SK-N-SH (cell line): ENCODE results near the gene LIPH.

ENCODE experiments used
- CHD2 ChIP-seq: fragments of 150-350 bp; IDR thresholded peaks from 2 replicates; pipeline ENCODE4 v1.6.1; 2018; ENCODE audit warnings: low read length; ENCODE audit not compliant: partially characterized antibody
- ELF1 ChIP-seq: IDR thresholded peaks from 2 replicates; pipeline ENCODE4 v1.4.0; 2012
- EP300 ChIP-seq, 2 experiments: IDR thresholded peaks; 2 replicates each; pipeline versions ENCODE4 v1.4.0 to v1.6.1; 2012; ENCODE audit warnings: borderline replicate concordance in 1 of 2, low read depth in 1 of 2, low read length in 1 of 2
- GABPA ChIP-seq: IDR thresholded peaks from 2 replicates; pipeline ENCODE4 v1.4.0; 2012; ENCODE audit warnings: low read depth, mild to moderate bottlenecking
- MXI1 ChIP-seq: IDR thresholded peaks from 2 replicates; pipeline ENCODE4 v1.6.1; 2012; ENCODE audit warnings: mild to moderate bottlenecking, low read depth, low read length, improper control_type of control experiment
- POLR2AphosphoS5 ChIP-seq: IDR thresholded peaks from 2 replicates; pipeline ENCODE4 v1.6.1; 2012; ENCODE audit warnings: low read depth, low read length
- RAD21 ChIP-seq: IDR thresholded peaks from 2 replicates; pipeline ENCODE4 v1.6.1; 2012; ENCODE audit warnings: mild to moderate bottlenecking, low read length
- SMC3 ChIP-seq: IDR thresholded peaks from 2 replicates; pipeline ENCODE4 v1.6.1; 2012; ENCODE audit warnings: low read depth, low read length, improper control_type of control experiment
- TAF1 ChIP-seq: IDR thresholded peaks from 2 replicates; pipeline ENCODE4 v1.6.1; 2012; ENCODE audit warnings: low read depth, mild to moderate bottlenecking, low read length, moderate library complexity, borderline replicate concordance
- TCF12 ChIP-seq: IDR thresholded peaks from 2 replicates; pipeline ENCODE4 v1.4.0; 2012
- TF ChIP-seq, protein P1 (sequence below): fragments of 200-600 bp; sonication (generic); IDR thresholded peaks from 2 replicates; pipeline ENCODE4 v1.6.1; 2017; ENCODE audit warnings: antibody characterized with exemption, mild to moderate bottlenecking, moderate library complexity
- TF ChIP-seq, protein P2 (sequence below): IDR thresholded peaks from 2 replicates; pipeline ENCODE4 v1.4.0; 2012; ENCODE audit warnings: low read depth, borderline replicate concordance
- TF ChIP-seq, protein P3 (sequence below): IDR thresholded peaks from 2 replicates; pipeline ENCODE4 v1.4.0; 2012; ENCODE audit warnings: low read depth, borderline replicate concordance

DNA sequence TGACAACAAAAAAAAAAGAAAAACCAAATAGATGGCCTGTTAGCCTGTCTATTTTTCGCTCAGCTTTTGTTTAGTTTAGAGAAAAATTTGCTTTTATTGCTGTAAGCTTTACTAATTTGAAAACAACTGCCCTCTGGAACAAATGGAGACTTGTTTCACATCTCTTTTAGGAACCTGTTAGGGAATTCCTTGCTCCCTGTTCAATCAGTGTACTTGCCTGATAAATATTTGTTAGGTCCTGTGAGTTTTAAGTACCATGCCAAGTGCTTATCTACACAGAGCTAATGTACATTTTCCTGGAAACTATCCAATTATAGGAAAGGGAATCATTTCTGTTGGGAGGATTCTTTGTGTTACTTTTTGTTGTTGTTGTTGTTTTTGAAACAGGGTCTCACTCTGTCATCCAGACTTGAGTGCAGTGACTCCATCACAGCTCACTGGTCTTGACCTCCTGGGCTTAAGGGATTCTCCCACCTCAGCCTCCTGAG is 3.5 kb upstream of the LIPH start:
- TF ChIP-seq, protein P1, sequence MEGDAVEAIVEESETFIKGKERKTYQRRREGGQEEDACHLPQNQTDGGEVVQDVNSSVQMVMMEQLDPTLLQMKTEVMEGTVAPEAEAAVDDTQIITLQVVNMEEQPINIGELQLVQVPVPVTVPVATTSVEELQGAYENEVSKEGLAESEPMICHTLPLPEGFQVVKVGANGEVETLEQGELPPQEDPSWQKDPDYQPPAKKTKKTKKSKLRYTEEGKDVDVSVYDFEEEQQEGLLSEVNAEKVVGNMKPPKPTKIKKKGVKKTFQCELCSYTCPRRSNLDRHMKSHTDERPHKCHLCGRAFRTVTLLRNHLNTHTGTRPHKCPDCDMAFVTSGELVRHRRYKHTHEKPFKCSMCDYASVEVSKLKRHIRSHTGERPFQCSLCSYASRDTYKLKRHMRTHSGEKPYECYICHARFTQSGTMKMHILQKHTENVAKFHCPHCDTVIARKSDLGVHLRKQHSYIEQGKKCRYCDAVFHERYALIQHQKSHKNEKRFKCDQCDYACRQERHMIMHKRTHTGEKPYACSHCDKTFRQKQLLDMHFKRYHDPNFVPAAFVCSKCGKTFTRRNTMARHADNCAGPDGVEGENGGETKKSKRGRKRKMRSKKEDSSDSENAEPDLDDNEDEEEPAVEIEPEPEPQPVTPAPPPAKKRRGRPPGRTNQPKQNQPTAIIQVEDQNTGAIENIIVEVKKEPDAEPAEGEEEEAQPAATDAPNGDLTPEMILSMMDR, result no peak
- TF ChIP-seq CHD2 (no peak), RAD21 (no peak), MXI1 (no peak), GABPA (no peak), POLR2AphosphoS5 (no peak), TAF1 (no peak), SMC3 (no peak), TCF12 (no peak), ELF1 (no peak), EP300 (IDR thresholded peaks at IDR 0.05; ENCODE audit: borderline replicate concordance in 1 of 2, low read depth in 1 of 2, low read length in 1 of 2) (no peak)
- TF ChIP-seq, protein P2, sequence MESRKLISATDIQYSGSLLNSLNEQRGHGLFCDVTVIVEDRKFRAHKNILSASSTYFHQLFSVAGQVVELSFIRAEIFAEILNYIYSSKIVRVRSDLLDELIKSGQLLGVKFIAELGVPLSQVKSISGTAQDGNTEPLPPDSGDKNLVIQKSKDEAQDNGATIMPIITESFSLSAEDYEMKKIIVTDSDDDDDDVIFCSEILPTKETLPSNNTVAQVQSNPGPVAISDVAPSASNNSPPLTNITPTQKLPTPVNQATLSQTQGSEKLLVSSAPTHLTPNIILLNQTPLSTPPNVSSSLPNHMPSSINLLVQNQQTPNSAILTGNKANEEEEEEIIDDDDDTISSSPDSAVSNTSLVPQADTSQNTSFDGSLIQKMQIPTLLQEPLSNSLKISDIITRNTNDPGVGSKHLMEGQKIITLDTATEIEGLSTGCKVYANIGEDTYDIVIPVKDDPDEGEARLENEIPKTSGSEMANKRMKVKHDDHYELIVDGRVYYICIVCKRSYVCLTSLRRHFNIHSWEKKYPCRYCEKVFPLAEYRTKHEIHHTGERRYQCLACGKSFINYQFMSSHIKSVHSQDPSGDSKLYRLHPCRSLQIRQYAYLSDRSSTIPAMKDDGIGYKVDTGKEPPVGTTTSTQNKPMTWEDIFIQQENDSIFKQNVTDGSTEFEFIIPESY, result no peak
- TF ChIP-seq, protein P3, sequence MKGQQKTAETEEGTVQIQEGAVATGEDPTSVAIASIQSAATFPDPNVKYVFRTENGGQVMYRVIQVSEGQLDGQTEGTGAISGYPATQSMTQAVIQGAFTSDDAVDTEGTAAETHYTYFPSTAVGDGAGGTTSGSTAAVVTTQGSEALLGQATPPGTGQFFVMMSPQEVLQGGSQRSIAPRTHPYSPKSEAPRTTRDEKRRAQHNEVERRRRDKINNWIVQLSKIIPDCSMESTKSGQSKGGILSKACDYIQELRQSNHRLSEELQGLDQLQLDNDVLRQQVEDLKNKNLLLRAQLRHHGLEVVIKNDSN, result no peak
